Daoy (cell line): Measurements from ENCODE around the gene AGBL2. TPM values are rescaled to one million over a fixed set of nuclear protein-coding genes. Genes with fewer than 3 reads are reported as not detected.

Source experiments
- DNase-seq: peaks from one replicate; pipeline ENCODE4 v3.0.0-alpha.2; 2015; ENCODE audit warnings: low read depth
- total RNA-seq: library from RNA; depleted of rRNA; stranded (reverse); fragments of >200 nt; shearing (Covaris generic); gene quantifications from 2 replicates; pipeline ENCODE4 v1.2.3, GENCODE V29; 2014; rRNA removed

AGBL2 gene
- total RNA-seq, 1 experiment from 2014 or later = 1.3 TPM

DNA sequence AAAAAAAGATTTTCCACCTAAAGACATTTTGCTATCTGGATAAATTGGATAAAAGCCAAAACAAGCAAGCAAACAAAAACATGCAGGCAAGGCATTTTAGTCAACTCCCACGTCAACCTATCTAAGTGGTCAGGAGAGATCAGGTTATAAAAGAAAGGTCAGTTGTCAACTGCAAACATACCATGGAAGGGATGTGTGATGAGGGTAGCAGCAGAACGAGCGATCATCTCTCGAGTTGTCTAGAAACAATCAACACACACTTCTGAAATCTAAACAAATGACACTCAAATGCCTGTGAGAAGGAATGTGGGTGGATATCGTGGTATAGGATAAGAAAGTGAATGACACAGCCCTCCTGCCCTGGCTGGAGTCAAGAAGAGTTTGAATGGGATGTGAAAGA is 83.7 kb downstream of the AGBL2 start:
- DNase-seq = no peak

DNA sequence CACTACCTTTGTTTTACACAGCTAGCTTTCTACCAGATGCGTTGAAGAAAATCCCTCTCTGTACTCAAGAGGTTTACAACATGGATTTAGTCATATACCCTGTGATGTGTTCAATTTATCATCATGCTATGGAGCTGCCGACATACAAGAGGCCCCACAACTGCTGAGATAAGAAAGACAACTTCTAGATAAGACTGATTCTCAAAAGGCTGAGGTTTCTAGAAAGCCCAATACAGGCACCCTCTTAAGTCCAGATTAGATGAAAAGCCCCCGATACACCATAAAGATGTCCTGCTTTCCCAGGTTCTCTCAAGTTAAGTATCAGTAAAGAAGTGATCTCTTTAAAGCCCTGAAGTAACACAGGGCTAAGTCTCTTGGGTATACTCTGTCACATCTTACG is 87.1 kb downstream of the AGBL2 start:
- no peak for DNase-seq

DNA sequence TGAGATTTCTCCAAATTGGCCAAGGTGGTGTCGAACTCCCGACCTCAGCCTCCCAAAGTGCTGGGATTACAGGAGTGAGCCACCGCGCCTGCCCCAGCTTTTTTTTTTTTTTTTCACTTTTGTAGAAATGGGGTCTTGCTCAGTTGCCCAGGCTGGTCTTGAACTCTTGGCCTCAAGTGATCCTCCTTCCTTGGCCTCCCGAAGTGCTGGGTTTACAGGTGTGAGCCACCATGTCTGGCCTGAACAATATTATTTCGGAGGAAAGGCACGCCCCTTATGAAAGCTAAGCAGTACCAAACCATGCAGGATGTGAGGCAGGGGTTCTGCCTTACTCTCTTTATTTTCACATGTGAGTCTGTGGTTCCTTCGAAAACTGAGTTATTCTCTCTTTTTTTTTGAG is 88.9 kb downstream of the AGBL2 start:
- no peak for DNase-seq

GRCh38 chr11:47620836-47621378 is 94.3 kb downstream of the AGBL2 start:
- DNase-seq = no peak

GRCh38 chr11:47617417-47617809 is 97.8 kb downstream of the AGBL2 start:
- DNase-seq = no peak

GRCh38 chr11:47616726-47617416 is 98.3 kb downstream of the AGBL2 start:
- peak; percentile 30 for DNase-seq

GRCh38 chr11:47615249-47615648 is 99.9 kb downstream of the AGBL2 start:
- DNase-seq = no peak

DNA sequence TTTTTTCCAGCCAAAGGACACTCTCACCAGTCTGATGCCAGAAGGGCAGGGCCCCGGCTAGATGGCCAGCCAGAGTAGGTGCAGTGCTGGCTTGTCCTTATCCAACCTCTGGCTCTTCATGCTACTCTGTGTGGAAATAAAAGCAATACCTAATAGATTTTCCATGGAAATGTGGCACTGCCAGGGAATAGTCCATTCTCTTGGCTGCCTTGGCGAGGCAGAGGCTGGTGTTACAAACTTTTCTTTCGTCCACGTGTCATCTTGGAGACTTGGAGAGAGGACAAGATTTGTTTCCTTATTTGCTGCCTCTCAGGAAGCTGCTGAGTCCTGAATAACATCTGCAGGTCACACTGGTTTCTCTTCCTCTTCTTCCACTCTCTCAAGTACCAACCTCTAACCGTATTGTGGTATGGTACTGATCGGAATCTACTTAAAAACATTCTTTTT is 103.8 kb downstream of the AGBL2 start:
- no peak for DNase-seq

DNA sequence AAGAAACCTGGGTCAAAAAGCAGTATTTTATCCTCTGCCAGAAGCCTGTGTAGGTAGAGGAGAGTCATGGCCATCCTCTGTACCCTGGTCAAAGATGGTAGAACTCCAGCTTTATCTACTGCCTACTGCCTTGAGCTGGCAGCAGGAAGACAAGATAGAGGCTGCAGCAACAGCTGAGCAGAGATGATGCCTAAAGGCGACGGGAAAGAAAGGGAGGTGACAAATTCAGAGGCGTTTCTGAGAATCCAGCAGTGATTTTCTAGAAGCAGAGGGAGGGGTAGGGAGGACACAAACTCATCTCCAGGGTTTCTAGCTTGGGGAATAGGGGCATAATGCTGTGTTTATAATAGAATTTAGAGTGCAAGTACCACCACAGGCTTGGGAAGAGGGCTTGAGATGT is 105.5 kb downstream of the AGBL2 start:
- no peak for DNase-seq

Other genes starting within 250 kb of the AGBL2 start
- gene CELF1, start 162.2 kb downstream of the AGBL2 start, total RNA-seq = 59.9 and 62.5 TPM in 2 replicates
- gene PTPMT1, start 149.8 kb downstream of the AGBL2 start, total RNA-seq = 62.2 and 81.9 TPM in 2 replicates
- 21.3 and 26.9 TPM in 2 replicates for gene KBTBD4, start 136.4 kb downstream of the AGBL2 start, total RNA-seq
- gene NDUFS3, start 136.3 kb downstream of the AGBL2 start, total RNA-seq = 137 and 253 TPM in 2 replicates
- gene FAM180B, start 128.7 kb downstream of the AGBL2 start, total RNA-seq = not detected in 2 replicates
- gene C1QTNF4, start 121.0 kb downstream of the AGBL2 start, total RNA-seq = not detected in 2 replicates
- gene MTCH2, start 72.8 kb downstream of the AGBL2 start, total RNA-seq = 119 and 128 TPM in 2 replicates
- 37.7 and 79.5 TPM in 2 replicates for gene FNBP4, start 52.0 kb upstream of the AGBL2 start, total RNA-seq
- gene NUP160, start 133.0 kb upstream of the AGBL2 start, total RNA-seq = 26.5 and 27.5 TPM in 2 replicates